SK-N-SH treated with all-trans-retinoic acid at 6 μM for 48 hours (cell line): ENCODE data around the gene MINDY4.

Experiments used
- ATAC-seq: fragments of 200-7000 bp; cut with Tn5 transposase; 3 replicates; pipeline ENCODE4 v1.9.1; 2020; ENCODE audit warnings: mild to moderate bottlenecking, moderate library complexity
- ARNTL ChIP-seq: fragments of 450-650 bp; formaldehyde crosslinking; IDR thresholded peaks from 2 replicates; pipeline ENCODE4 v1.5.0; 2020; ENCODE audit warnings: low read depth, mild to moderate bottlenecking, moderate library complexity, borderline replicate concordance
- CSDC2 ChIP-seq: fragments of 250-450 bp; sonication (Bioruptor Pico); IDR thresholded peaks from 2 replicates; pipeline ENCODE4 v1.5.0; 2020; ENCODE audit warnings: mild to moderate bottlenecking, moderate library complexity
- ESRRG ChIP-seq: fragments of 250-450 bp; sonication (Bioruptor Pico); IDR thresholded peaks from 2 replicates; pipeline ENCODE4 v1.6.1; 2021; ENCODE audit warnings: mild to moderate bottlenecking
- GLIS3 ChIP-seq: fragments of 250-450 bp; sonication (Bioruptor Pico); IDR thresholded peaks from 2 replicates; pipeline ENCODE4 v1.5.0; 2020; ENCODE audit warnings: mild to moderate bottlenecking, moderate library complexity
- ISL1 ChIP-seq: fragments of 250-450 bp; sonication (Bioruptor Pico); IDR thresholded peaks from 2 replicates; pipeline ENCODE4 v2.1.2; 2022; ENCODE audit warnings: mild to moderate bottlenecking, moderate library complexity
- OSR1 ChIP-seq: fragments of 250-450 bp; sonication (Bioruptor Pico); IDR thresholded peaks from 2 replicates; pipeline ENCODE4 v1.8.0; 2022; ENCODE audit warnings: moderate library complexity, mild to moderate bottlenecking, inconsistent platforms
- PPARA ChIP-seq: fragments of 250-450 bp; sonication (Bioruptor Pico); IDR thresholded peaks from 2 replicates; pipeline ENCODE4 v1.5.0; 2020; ENCODE audit warnings: mild to moderate bottlenecking, borderline replicate concordance
- RARB ChIP-seq: fragments of 250-450 bp; sonication (Bioruptor Pico); IDR thresholded peaks from 2 replicates; pipeline ENCODE4 v1.8.0; 2021; ENCODE audit warnings: mild to moderate bottlenecking, moderate library complexity
- TCF4 ChIP-seq: fragments of 250-450 bp; sonication (Bioruptor Pico); IDR thresholded peaks from 2 replicates; pipeline ENCODE4 v1.8.0; 2021; ENCODE audit warnings: mild to moderate bottlenecking, moderate library complexity, borderline replicate concordance
- TOX ChIP-seq: fragments of 250-450 bp; sonication (Bioruptor Pico); IDR thresholded peaks from 2 replicates; pipeline ENCODE4 v1.8.0; 2021; ENCODE audit warnings: mild to moderate bottlenecking, moderate library complexity, borderline replicate concordance
- TSHZ2 ChIP-seq: fragments of 250-450 bp; sonication (Bioruptor Pico); IDR thresholded peaks from 2 replicates; pipeline ENCODE4 v1.5.0; 2020; ENCODE audit warnings: mild to moderate bottlenecking, moderate library complexity
- ZC3H10 ChIP-seq: fragments of 250-450 bp; sonication (Bioruptor Pico); IDR thresholded peaks from 2 replicates; pipeline ENCODE4 v1.5.1; 2021; ENCODE audit warnings: mild to moderate bottlenecking, moderate library complexity
- ZFP3 ChIP-seq: fragments of 250-450 bp; sonication (Bioruptor Pico); IDR thresholded peaks from 2 replicates; pipeline ENCODE4 v1.5.0; 2020; ENCODE audit warnings: mild to moderate bottlenecking, moderate library complexity
- ZFP30 ChIP-seq: fragments of 450-650 bp; formaldehyde crosslinking; IDR thresholded peaks from 2 replicates; pipeline ENCODE4 v1.5.0; 2022; ENCODE audit warnings: mild to moderate bottlenecking, moderate library complexity
- ZNF565 ChIP-seq: fragments of 450-650 bp; formaldehyde crosslinking; conservative IDR thresholded peaks from 2 replicates; pipeline ENCODE4 v1.5.0; 2020; ENCODE audit warnings: low read depth, mild to moderate bottlenecking, moderate library complexity
- ZNF70 ChIP-seq: fragments of 450-650 bp; formaldehyde crosslinking; IDR thresholded peaks from 2 replicates; pipeline ENCODE4 v1.5.0; 2020; ENCODE audit warnings: mild to moderate bottlenecking, moderate library complexity
- ZNF8 ChIP-seq: fragments of 450-650 bp; formaldehyde crosslinking; IDR thresholded peaks from 2 replicates; pipeline ENCODE4 v1.5.0; 2020; ENCODE audit warnings: mild to moderate bottlenecking, moderate library complexity
- TF ChIP-seq, protein P1 (sequence below): fragments of 250-450 bp; sonication (Bioruptor Pico); IDR thresholded peaks from 2 replicates; pipeline ENCODE4 v1.8.0; 2020; ENCODE audit warnings: mild to moderate bottlenecking, moderate library complexity, borderline replicate concordance
- TF ChIP-seq, protein P2 (sequence below): fragments of 250-450 bp; sonication (Bioruptor Pico); IDR thresholded peaks from 2 replicates; pipeline ENCODE4 v1.8.0; 2021; ENCODE audit warnings: low read depth, mild to moderate bottlenecking, moderate library complexity, borderline replicate concordance
- TF ChIP-seq, protein P3 (sequence below): fragments of 250-450 bp; sonication (Bioruptor Pico); IDR thresholded peaks from 2 replicates; pipeline ENCODE4 v1.5.1; 2021; ENCODE audit warnings: mild to moderate bottlenecking, moderate library complexity
- TF ChIP-seq, protein P4 (sequence below): fragments of 250-450 bp; sonication (Bioruptor Pico); IDR thresholded peaks from 2 replicates; pipeline ENCODE4 v1.5.1; 2020; ENCODE audit warnings: low read depth, mild to moderate bottlenecking, moderate library complexity

Gene MINDY4

GRCh38 chr7:30850426-30850825, 79.2 kb downstream of the MINDY4 start:
- no peak for ATAC-seq
- TF ChIP-seq GLIS3 (CRISPR knock-in tag) (no peak), PPARA (CRISPR knock-in tag) (no peak), ZFP3 (no peak), ZNF70 (CRISPR knock-in tag) (no peak), ISL1 (CRISPR knock-in tag) (no peak), TSHZ2 (CRISPR knock-in tag) (no peak), OSR1 (CRISPR knock-in tag) (no peak)
- TF ChIP-seq, protein P1, sequence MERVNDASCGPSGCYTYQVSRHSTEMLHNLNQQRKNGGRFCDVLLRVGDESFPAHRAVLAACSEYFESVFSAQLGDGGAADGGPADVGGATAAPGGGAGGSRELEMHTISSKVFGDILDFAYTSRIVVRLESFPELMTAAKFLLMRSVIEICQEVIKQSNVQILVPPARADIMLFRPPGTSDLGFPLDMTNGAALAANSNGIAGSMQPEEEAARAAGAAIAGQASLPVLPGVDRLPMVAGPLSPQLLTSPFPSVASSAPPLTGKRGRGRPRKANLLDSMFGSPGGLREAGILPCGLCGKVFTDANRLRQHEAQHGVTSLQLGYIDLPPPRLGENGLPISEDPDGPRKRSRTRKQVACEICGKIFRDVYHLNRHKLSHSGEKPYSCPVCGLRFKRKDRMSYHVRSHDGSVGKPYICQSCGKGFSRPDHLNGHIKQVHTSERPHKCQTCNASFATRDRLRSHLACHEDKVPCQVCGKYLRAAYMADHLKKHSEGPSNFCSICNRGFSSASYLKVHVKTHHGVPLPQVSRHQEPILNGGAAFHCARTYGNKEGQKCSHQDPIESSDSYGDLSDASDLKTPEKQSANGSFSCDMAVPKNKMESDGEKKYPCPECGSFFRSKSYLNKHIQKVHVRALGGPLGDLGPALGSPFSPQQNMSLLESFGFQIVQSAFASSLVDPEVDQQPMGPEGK = no peak
- TF ChIP-seq, protein P2, sequence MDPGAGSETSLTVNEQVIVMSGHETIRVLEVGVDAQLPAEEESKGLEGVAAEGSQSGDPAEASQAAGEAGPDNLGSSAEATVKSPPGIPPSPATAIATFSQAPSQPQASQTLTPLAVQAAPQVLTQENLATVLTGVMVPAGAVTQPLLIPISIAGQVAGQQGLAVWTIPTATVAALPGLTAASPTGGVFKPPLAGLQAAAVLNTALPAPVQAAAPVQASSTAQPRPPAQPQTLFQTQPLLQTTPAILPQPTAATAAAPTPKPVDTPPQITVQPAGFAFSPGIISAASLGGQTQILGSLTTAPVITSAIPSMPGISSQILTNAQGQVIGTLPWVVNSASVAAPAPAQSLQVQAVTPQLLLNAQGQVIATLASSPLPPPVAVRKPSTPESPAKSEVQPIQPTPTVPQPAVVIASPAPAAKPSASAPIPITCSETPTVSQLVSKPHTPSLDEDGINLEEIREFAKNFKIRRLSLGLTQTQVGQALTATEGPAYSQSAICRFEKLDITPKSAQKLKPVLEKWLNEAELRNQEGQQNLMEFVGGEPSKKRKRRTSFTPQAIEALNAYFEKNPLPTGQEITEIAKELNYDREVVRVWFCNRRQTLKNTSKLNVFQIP (CRISPR knock-in tag) = no peak
- TF ChIP-seq, all 23 proteins: peak for 0

DNA sequence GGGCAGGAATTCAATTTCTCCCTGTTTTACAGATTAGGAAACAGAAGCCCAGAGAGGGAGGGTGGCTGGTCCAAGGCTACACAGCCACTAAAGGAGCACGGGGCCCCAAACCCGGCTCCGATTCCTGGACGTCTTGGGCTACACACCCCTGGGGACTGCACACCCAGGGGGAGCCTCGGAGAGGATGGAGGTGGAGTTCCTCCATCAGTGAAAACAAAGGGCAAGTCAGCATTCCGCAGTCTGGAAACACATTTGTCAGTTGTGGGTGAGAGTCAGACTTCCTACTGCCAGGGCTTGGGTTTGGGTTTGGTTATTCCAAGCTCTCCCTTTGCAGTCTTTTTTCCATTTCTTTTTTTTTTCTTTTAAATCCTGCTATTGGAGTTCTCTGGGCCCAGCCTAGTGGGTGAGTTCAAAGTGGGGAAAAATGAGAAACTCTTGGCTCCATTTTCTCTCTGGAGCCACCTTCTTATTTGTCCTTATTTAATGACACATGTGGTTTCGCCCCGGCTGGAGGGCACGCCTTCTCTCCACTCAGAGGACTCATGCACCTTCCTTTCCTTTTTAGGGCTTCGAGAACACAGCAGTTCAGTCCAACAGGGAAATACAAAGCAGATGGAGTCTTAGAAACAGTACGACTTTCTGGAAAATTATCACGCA, 80.6 kb downstream of the MINDY4 start:
- ATAC-seq = no peak
- TF ChIP-seq ZNF8 (no peak), CSDC2 (CRISPR knock-in tag) (no peak), GLIS3 (CRISPR knock-in tag) (no peak), TCF4 (no peak), OSR1 (CRISPR knock-in tag) (no peak), ARNTL (CRISPR knock-in tag) (no peak), ISL1 (CRISPR knock-in tag) (no peak)
- TF ChIP-seq, protein P2 (CRISPR knock-in tag) = no peak

GRCh38 chr7:30852308-30852684, 81.1 kb downstream of the MINDY4 start:
- ATAC-seq = no peak
- TF ChIP-seq OSR1 (CRISPR knock-in tag) = no peak
- TF ChIP-seq ZFP30 = no peak
- no peak for TF ChIP-seq ZC3H10 (CRISPR knock-in tag)
- TF ChIP-seq, protein P3, sequence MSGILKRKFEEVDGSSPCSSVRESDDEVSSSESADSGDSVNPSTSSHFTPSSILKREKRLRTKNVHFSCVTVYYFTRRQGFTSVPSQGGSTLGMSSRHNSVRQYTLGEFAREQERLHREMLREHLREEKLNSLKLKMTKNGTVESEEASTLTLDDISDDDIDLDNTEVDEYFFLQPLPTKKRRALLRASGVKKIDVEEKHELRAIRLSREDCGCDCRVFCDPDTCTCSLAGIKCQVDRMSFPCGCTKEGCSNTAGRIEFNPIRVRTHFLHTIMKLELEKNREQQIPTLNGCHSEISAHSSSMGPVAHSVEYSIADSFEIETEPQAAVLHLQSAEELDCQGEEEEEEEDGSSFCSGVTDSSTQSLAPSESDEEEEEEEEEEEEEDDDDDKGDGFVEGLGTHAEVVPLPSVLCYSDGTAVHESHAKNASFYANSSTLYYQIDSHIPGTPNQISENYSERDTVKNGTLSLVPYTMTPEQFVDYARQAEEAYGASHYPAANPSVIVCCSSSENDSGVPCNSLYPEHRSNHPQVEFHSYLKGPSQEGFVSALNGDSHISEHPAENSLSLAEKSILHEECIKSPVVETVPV (CRISPR knock-in tag) = no peak
- TF ChIP-seq ZNF8 = no peak
- TF ChIP-seq PPARA (CRISPR knock-in tag) = no peak
- TF ChIP-seq ESRRG = no peak
- TF ChIP-seq, protein P4, sequence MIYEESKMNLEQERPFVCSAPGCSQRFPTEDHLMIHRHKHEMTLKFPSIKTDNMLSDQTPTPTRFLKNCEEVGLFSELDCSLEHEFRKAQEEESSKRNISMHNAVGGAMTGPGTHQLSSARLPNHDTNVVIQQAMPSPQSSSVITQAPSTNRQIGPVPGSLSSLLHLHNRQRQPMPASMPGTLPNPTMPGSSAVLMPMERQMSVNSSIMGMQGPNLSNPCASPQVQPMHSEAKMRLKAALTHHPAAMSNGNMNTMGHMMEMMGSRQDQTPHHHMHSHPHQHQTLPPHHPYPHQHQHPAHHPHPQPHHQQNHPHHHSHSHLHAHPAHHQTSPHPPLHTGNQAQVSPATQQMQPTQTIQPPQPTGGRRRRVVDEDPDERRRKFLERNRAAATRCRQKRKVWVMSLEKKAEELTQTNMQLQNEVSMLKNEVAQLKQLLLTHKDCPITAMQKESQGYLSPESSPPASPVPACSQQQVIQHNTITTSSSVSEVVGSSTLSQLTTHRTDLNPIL (CRISPR knock-in tag) = no peak
- no peak for TF ChIP-seq ARNTL (CRISPR knock-in tag)
- TF ChIP-seq TSHZ2 (CRISPR knock-in tag) = no peak
- TF ChIP-seq TOX (CRISPR knock-in tag) = no peak
- TF ChIP-seq GLIS3 (CRISPR knock-in tag) = no peak
- TF ChIP-seq ZNF565 (CRISPR knock-in tag) = no peak
- no peak for TF ChIP-seq RARB (CRISPR knock-in tag)
- TF ChIP-seq, protein P2 (CRISPR knock-in tag) = no peak
- no peak for TF ChIP-seq ZNF70 (CRISPR knock-in tag)
- TF ChIP-seq ISL1 (CRISPR knock-in tag) = no peak
